ENCODE data around the gene ZSCAN22.
A peak's percentile ranks its signal among the peaks of the same experiment; 100 is the strongest.
"Not testable (repeated sequence)": the region's sequence is repeated elsewhere in the genome, so short reads cannot be mapped to it uniquely, and the experiment has no call there.

ZSCAN22 gene
- 5.1 reads per million, percentile 20 among the genes with 10 or more reads in this experiment for total RNA-seq

GRCh38 chr19:58326914-58327726, at the start of gene ZSCAN22:
Gene ZSCAN22 (plus strand): TSS chr19:58326994. CDS start chr19:58334803, 7,809 bp downstream.
- DNase-seq = peak; percentile 91

GRCh38 chr19:58277197-58277596, 49.6 kb upstream of the ZSCAN22 start:
- DNase-seq = no peak

GRCh38 chr19:58277748-58278540, 48.9 kb upstream of the ZSCAN22 start:
- DNase-seq = no peak

- peak; percentile 96 for DNase-seq
These were observed 48.2 kb upstream of the ZSCAN22 start, which contains the start of gene ZNF8 for GRCh38 chr19:58278541-58279041. Gene ZNF8 (plus strand): TSS chr19:58278955. CDS start chr19:58279082, 127 bp downstream.

- peak; percentile 18 for DNase-seq
These were observed 47.5 kb upstream of the ZSCAN22 start for GRCh38 chr19:58279042-58279924.

GRCh38 chr19:58279925-58280316, 46.9 kb upstream of the ZSCAN22 start:
- DNase-seq = no peak

- no peak for DNase-seq
These were observed 42.6 kb upstream of the ZSCAN22 start for GRCh38 chr19:58284199-58284598.

GRCh38 chr19:58291943-58292342, 34.9 kb upstream of the ZSCAN22 start:
- DNase-seq = no peak

- DNase-seq = no peak
These were observed 31.9 kb upstream of the ZSCAN22 start for GRCh38 chr19:58294743-58295374.

- DNase-seq = no peak
These were observed 30.7 kb upstream of the ZSCAN22 start for GRCh38 chr19:58296104-58296503.

- no peak for DNase-seq
These were observed 26.2 kb upstream of the ZSCAN22 start for GRCh38 chr19:58300620-58301019.

GRCh38 chr19:58304255-58304654, 22.5 kb upstream of the ZSCAN22 start:
- no peak for DNase-seq

GRCh38 chr19:58304748-58305064, 22.1 kb upstream of the ZSCAN22 start:
- DNase-seq = no peak

- DNase-seq = peak; percentile 91
These were observed 21.5 kb upstream of the ZSCAN22 start, which contains the start of gene ERVK3-1 for GRCh38 chr19:58305065-58305931. Gene ERVK3-1 (plus strand): TSS chr19:58305377. CDS start chr19:58312169, 6,792 bp downstream.

GRCh38 chr19:58305932-58306323, 20.9 kb upstream of the ZSCAN22 start:
- DNase-seq = no peak

GRCh38 chr19:58307736-58308135, 19.1 kb upstream of the ZSCAN22 start:
- no peak for DNase-seq

- DNase-seq = not testable (repeated sequence)
These were observed 16.1 kb upstream of the ZSCAN22 start for GRCh38 chr19:58310685-58311084.

GRCh38 chr19:58311345-58311865, 15.4 kb upstream of the ZSCAN22 start:
- no peak for DNase-seq

- DNase-seq = no peak
These were observed 11.2 kb upstream of the ZSCAN22 start for GRCh38 chr19:58315580-58315979.

GRCh38 chr19:58317476-58318072, 9.2 kb upstream of the ZSCAN22 start:
- no peak for DNase-seq
